Psoas muscle (tissue), 8 donors: ENCODE data around the gene NR2C1. TPM values are rescaled to one million over a fixed set of nuclear protein-coding genes. Genes with fewer than 3 reads are reported as not detected.
"Not testable (repeated sequence)": the region's sequence is repeated elsewhere in the genome, so short reads cannot be mapped to it uniquely, and the experiment has no call there.

Experiments used
- ATAC-seq, 4 donors: fragments of 200-7000 bp; cut with Tn5 transposase; one replicate each; pipeline ENCODE4 v1.9.1; 2020; ENCODE audit warnings: moderate library complexity in 3 of 4, mild to moderate bottlenecking in 2 of 4
- DNase-seq, 2 donors: peaks; one replicate each; pipeline ENCODE4 v3.0.0-alpha.2; 2020
- H3K27ac ChIP-seq: fragments of 200-600 bp; one replicate; pipeline ENCODE4 v1.8.0; 2022
- H3K27me3 ChIP-seq, 3 donors: fragments of 200-600 bp in 1 of 3; one replicate each; pipeline versions ENCODE4 v1.6.1 to v1.8.0; 2013 to 2022; ENCODE audit warnings: low read length in 2 of 3, mild to moderate bottlenecking in 2 of 3, moderate library complexity in 1 of 3; ENCODE audit not compliant: insufficient read depth in 3 of 3
- H3K36me3 ChIP-seq, 2 donors: fragments of 200-600 bp in 1 of 2; one replicate each; pipeline versions ENCODE4 v1.6.1 to v1.8.0; 2013 to 2022; ENCODE audit warnings: low read depth in 1 of 2, mild to moderate bottlenecking in 1 of 2, moderate library complexity in 1 of 2; ENCODE audit not compliant: insufficient read depth in 1 of 2
- H3K4me1 ChIP-seq: fragments of 200-600 bp; one replicate; pipeline ENCODE4 v1.8.0; 2022
- H3K4me3 ChIP-seq: fragments of 200-600 bp; one replicate; pipeline ENCODE4 v1.8.0; 2022; ENCODE audit warnings: mild to moderate bottlenecking
- H3K9me3 ChIP-seq: fragments of 200-600 bp; one replicate; pipeline ENCODE4 v1.8.0; 2022
- WGBS, 3 donors: extraction: QIAGEN DNeasy Blood & Tissue Kit; methylation state at CpG; one replicate each; pipeline versions ENCODE4 v1.1.6 to v1.1.7; 2013; 5-methylcytosine and 5-hydroxymethylcytosine counted together
- intact Hi-C, 2 donors: fragments of 100-400 bp; cut with DNase I; formaldehyde crosslinking; loops; one replicate each; pipeline versions ENCODE4 v1.11.0 to v1.14.2; 2022
- polyA plus RNA-seq, 3 donors: library from polyadenylated mRNA; stranded (reverse); fragments of 200-250 nt; gene quantifications; one replicate each; pipeline ENCODE4 v1.2.3, GENCODE V29; 2013
- total RNA-seq, 4 donors: library from RNA; stranded (reverse); fragmentation: NEBNext Ultra II Directional in 2 of 4; extraction: Animal tissue kit (Norgen Biotek cat#: 25700) in 2 of 4; gene quantifications; one replicate each; pipeline versions ENCODE4 v1.2.1 to v1.2.4, GENCODE V29; 2021 to 2023
- TF ChIP-seq, protein P1 (sequence below): fragments of 200-600 bp; IDR thresholded peaks from one replicate; pipeline ENCODE4 v1.8.0; 2022; ENCODE audit warnings: antibody characterized with exemption
- donor health status: healthy with polysubstance abuse.
- donor health status: DM: no; HTN: no; CAD: no; lungs with moderate emphysema.
- donor health status: Bipolar disorder and iron deficiency.
- donor health status: healthy.
- donor health status: DM: yes; HTN: yes; CAD: no.
- donor health status: DM: no; HTN: no; CAD: no.
- donor health status: DM: no; HTN: no; CAD: no.
- donor health status: DM: yes; HTN: yes; CAD: no.

NR2C1 gene
- total and polyA plus RNA-seq, 7 donors: 15.0 to 32.3 (median 20.5) TPM

DNA sequence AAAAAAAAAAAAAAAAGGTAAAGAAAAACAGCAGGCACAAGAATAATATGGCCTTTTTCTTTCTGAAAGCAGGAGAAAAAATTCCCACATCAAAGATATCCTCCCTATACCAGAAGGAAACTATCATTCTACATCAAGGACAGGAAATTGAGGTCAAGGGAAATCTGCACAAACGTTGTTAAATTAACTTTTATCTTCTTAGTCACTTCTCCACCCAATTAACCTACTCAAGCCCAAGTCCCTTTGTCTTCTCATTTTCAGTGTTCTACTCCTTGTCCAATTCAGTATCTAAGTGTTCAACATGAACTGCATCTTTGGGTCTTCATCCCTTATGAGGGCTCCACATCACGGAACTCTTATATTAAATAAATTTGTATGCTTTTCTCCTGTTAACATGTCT is 85.6 kb downstream of the NR2C1 start:
- WGBS, 3 donors: 60 to 70% (median 61%) methylated on average over 2 of the region's 2 CpGs
- H3K4me1 ChIP-seq: no peaks in the 10 kb centered on the region

DNA sequence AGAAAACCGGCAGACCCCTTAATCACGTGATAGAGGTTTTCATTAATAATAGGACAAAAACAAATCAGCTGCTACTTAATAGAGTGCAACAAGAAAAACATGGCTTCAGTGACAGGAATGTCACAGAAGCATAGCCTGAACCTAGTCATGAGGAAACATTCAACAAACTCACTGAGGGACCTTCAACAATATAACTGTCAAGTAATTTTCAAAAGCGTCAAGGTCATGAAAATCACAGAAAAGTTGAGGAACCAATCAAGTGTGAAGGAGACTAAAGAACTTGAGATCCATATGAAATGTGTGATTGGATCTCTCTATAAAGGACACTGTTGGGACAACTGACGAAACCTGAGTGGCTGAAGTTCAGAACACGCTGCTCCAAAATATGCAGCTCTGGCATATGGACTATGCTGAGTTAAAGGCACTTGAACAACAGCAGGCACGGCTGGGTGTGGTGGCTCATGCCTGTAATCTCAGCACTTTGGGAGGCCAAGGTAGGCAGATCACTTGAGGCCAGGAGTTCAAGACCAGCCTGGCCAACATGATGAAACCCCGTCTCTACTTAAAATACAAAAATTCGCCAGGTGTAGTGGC is 86.2 kb downstream of the NR2C1 start:
- intact Hi-C loops: no loop called here
- DNase-seq (no peak), ATAC-seq (peak in 3 of 4 donors; percentile 39 to 64 (median 58))
- TF ChIP-seq, protein P1, sequence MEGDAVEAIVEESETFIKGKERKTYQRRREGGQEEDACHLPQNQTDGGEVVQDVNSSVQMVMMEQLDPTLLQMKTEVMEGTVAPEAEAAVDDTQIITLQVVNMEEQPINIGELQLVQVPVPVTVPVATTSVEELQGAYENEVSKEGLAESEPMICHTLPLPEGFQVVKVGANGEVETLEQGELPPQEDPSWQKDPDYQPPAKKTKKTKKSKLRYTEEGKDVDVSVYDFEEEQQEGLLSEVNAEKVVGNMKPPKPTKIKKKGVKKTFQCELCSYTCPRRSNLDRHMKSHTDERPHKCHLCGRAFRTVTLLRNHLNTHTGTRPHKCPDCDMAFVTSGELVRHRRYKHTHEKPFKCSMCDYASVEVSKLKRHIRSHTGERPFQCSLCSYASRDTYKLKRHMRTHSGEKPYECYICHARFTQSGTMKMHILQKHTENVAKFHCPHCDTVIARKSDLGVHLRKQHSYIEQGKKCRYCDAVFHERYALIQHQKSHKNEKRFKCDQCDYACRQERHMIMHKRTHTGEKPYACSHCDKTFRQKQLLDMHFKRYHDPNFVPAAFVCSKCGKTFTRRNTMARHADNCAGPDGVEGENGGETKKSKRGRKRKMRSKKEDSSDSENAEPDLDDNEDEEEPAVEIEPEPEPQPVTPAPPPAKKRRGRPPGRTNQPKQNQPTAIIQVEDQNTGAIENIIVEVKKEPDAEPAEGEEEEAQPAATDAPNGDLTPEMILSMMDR: no peak
- H3K4me3 ChIP-seq: no peak overlapping the region
- no peaks in the 10 kb centered on the region for H3K4me1 ChIP-seq
- 69 to 83% (median 71%) methylated on average over 8 of the region's 8 CpGs for WGBS, 3 donors
- no peaks in the 10 kb centered on the region for H3K9me3 ChIP-seq
- H3K27me3 ChIP-seq: no peaks in the 10 kb centered on the region
- H3K27ac ChIP-seq: no peak overlapping the region
- H3K36me3 ChIP-seq: peaks cover 3 to 21% of the 10 kb centered on the region in 2 donors

More for the DNA sequence above, 85.6 kb downstream of the NR2C1 start:
- TF ChIP-seq, protein P1: no peak
- intact Hi-C loops: no loop called here
- no peak overlapping the region for H3K27ac ChIP-seq
- ATAC-seq (no peak), DNase-seq (no peak)
- H3K36me3 ChIP-seq: peaks cover 6 to 26% of the 10 kb centered on the region in 2 donors
- H3K9me3 ChIP-seq: no peaks in the 10 kb centered on the region
- no peak overlapping the region for H3K4me3 ChIP-seq
- H3K27me3 ChIP-seq: no peaks in the 10 kb centered on the region

DNA sequence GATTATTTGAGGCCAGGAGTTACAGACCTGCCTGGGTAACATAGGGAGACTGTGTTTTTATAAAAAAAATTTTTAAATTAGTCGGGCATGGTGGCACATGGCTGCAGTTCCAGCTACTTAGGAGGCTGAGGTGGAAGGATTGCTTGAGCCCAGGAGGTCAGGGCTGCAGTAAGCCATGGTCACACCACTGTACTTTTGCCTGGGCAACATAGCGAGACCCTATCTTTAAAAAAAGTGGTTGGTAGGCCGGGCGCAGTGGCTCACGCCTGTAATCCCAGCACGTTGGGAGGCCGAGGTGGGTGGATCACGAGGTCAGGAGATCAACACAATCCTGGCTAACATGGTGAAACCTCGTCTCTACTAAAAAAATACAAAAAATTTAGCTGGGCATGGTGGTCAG is 88.3 kb downstream of the NR2C1 start:
- H3K27me3 ChIP-seq, H3K4me1 ChIP-seq, DNase-seq, H3K27ac ChIP-seq, ATAC-seq, intact Hi-C loops, H3K4me3 ChIP-seq, H3K9me3 ChIP-seq: not testable (repeated sequence)
- H3K36me3 ChIP-seq: peaks cover 0 to 12% of the 10 kb centered on the region in 2 donors
- WGBS, 3 donors: 84 to 85% (median 84%) methylated on average over 9 of the region's 9 CpGs

DNA sequence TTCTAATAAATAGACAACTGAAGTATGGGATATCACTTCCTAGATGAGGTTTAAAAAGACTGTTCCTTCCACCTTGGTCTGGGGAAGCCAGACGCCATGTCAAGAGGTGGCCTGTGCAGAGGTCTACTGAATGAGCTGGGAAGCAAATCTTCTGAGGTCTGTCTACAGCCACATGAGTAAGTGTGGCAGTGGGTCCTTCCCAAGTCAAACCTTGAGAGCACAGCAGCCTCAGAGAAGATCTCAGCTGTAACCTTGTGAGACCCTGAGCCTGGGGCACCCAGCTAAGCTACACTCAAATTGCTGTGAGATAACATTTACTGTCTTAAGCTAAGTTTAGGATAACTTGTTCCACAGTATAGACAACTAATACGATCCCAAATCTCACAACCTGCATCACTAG is 90.1 kb downstream of the NR2C1 start:
- 100% methylated on average over 2 of the region's 2 CpGs for WGBS, 3 donors
- no peaks in the 10 kb centered on the region for H3K9me3 ChIP-seq
- no peak overlapping the region for H3K4me3 ChIP-seq
- ATAC-seq (no peak), DNase-seq (no peak)
- TF ChIP-seq, protein P1: no peak
- no peak overlapping the region for H3K27ac ChIP-seq
- peaks cover 7% of the 10 kb centered on the region for H3K4me1 ChIP-seq
- intact Hi-C loops: no loop called here
- no peaks in the 10 kb centered on the region for H3K27me3 ChIP-seq
- H3K36me3 ChIP-seq: peaks cover 0 to 7% of the 10 kb centered on the region in 2 donors

GRCh38 chr12:94982456-94982855 is 91.0 kb downstream of the NR2C1 start:
- peak overlapping the region; percentile 56 for H3K27ac ChIP-seq
- TF ChIP-seq, protein P1: no peak
- ATAC-seq (peak; percentile 31 to 62 (median 59)), DNase-seq (no peak)
- no peaks in the 10 kb centered on the region for H3K27me3 ChIP-seq
- peaks cover 0 to 7% of the 10 kb centered on the region in 2 donors for H3K36me3 ChIP-seq
- peaks cover 7% of the 10 kb centered on the region for H3K4me1 ChIP-seq
- H3K4me3 ChIP-seq: no peak overlapping the region
- intact Hi-C loops: no loop called here
- no peaks in the 10 kb centered on the region for H3K9me3 ChIP-seq
- WGBS, 3 donors: 43 to 66% (median 48%) methylated on average over 7 of the region's 7 CpGs
